ENCODE results near the gene GPRIN3.
"Not testable (repeated sequence)": the region's sequence is repeated elsewhere in the genome, so short reads cannot be mapped to it uniquely, and the experiment has no call there.

The GPRIN3 gene

DNA sequence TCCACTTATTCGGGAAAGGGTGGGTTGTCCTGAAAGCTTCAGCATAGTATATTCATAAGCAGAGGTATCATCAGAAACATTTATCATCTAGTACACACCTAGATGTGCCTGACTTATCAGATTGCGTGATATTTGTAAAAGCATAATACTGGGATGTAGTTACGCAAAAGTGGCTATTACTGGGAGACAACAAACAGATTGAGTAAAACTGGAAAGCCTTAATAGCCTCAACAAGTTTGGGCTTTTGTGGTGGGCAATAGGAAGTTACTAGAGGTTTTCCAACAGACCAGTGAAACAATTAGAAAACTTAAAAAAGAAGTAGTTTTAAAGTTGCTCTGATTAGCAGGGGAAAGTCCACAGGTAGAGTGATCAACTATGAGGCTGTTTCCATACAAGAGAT is 39.8 kb downstream of the GPRIN3 start:
- Histone ChIP-seq H3K4me3 (ENCODE audit: low read depth in 1 of 2, low read length in 2 of 2) (no peak overlapping the region), H3K9ac (ENCODE audit: low read depth in 1 of 2, low read length in 2 of 2) (no peak overlapping the region), H3K9me3 (ENCODE audit: control insufficient read depth in 1 of 2, low read length in 2 of 2) (no peaks in the 10 kb centered on the region), H3K27me3 (ENCODE audit: control insufficient read depth in 1 of 2, insufficient read depth in 2 of 2, low read length in 2 of 2) (no peaks in the 10 kb centered on the region), H3K4me1 (ENCODE audit: control insufficient read depth in 1 of 2, insufficient read depth in 2 of 2, low read length in 2 of 2) (peaks cover 0 to 3% of the 10 kb centered on the region in 2 donors), H3K27ac (ENCODE audit: low read depth, low read length) (no peak overlapping the region), H3K36me3 (ENCODE audit: control insufficient read depth in 1 of 2, insufficient read depth in 2 of 2, low read length in 2 of 2) (no peaks in the 10 kb centered on the region)

DNA sequence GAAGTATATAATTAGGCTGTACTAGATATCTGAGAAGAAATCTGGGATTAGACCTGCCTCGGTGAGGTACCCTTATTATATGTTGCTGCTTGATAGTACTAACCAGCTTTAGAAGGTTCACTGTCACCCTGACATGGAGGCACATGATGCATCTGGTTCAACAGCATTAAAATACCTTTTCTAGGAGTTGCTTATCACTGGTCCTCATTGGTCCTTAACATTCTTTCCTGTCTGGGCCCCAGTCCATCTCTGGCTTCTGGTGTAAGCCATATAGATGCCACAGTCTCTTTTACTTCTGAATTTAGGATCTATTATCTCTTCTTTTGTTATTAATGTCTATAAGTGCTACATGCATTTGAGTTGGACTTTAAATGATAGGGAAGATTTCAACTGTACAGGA is 40.2 kb downstream of the GPRIN3 start:
- H3K27ac ChIP-seq (ENCODE audit: low read depth, low read length), result no peak overlapping the region
- peaks cover 0 to 3% of the 10 kb centered on the region in 2 donors for H3K4me1 ChIP-seq (ENCODE audit: control insufficient read depth in 1 of 2, insufficient read depth in 2 of 2, low read length in 2 of 2)
- H3K36me3 ChIP-seq (ENCODE audit: control insufficient read depth in 1 of 2, insufficient read depth in 2 of 2, low read length in 2 of 2), result no peaks in the 10 kb centered on the region
- H3K9me3 ChIP-seq (ENCODE audit: control insufficient read depth in 1 of 2, low read length in 2 of 2), result no peaks in the 10 kb centered on the region
- no peak overlapping the region for H3K4me3 ChIP-seq (ENCODE audit: low read depth in 1 of 2, low read length in 2 of 2)
- H3K9ac ChIP-seq (ENCODE audit: low read depth in 1 of 2, low read length in 2 of 2), result no peak overlapping the region
- H3K27me3 ChIP-seq (ENCODE audit: control insufficient read depth in 1 of 2, insufficient read depth in 2 of 2, low read length in 2 of 2), result no peaks in the 10 kb centered on the region

- Histone ChIP-seq H3K36me3 (ENCODE audit: control insufficient read depth in 1 of 2, insufficient read depth in 2 of 2, low read length in 2 of 2) (no peaks in the 10 kb centered on the region), H3K4me1 (ENCODE audit: control insufficient read depth in 1 of 2, insufficient read depth in 2 of 2, low read length in 2 of 2) (peaks cover 0 to 3% of the 10 kb centered on the region in 2 donors), H3K4me3 (ENCODE audit: low read depth in 1 of 2, low read length in 2 of 2) (no peak overlapping the region), H3K27ac (ENCODE audit: low read depth, low read length) (no peak overlapping the region), H3K9ac (ENCODE audit: low read depth in 1 of 2, low read length in 2 of 2) (no peak overlapping the region), H3K27me3 (ENCODE audit: control insufficient read depth in 1 of 2, insufficient read depth in 2 of 2, low read length in 2 of 2) (no peaks in the 10 kb centered on the region), H3K9me3 (ENCODE audit: control insufficient read depth in 1 of 2, low read length in 2 of 2) (no peaks in the 10 kb centered on the region)
These were observed 41.5 kb downstream of the GPRIN3 start for GRCh38 chr4:89266128-89266527.

DNA sequence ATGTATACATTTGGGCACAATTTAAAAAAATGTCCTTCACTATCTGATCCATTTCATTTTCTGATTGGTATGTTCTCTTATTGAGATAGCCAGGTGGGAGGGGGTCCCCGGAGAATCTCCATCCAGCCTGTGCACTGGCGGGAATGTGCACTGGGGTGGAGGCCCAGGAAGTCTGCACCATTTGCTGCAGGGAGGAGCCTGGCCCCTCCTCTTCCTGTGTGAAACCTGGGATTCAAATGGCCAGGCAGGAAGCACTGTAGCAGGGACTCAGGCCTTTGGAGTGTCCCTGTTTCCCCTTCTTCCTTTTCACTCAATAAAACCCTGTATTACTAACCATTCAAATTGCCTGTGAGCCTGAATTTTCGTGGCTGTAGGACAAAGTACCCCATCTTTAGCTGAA is 44.3 kb downstream of the GPRIN3 start:
- no peaks in the 10 kb centered on the region for H3K9me3 ChIP-seq (ENCODE audit: control insufficient read depth in 1 of 2, low read length in 2 of 2)
- no peaks in the 10 kb centered on the region for H3K27me3 ChIP-seq (ENCODE audit: control insufficient read depth in 1 of 2, insufficient read depth in 2 of 2, low read length in 2 of 2)
- peaks cover 0 to 3% of the 10 kb centered on the region in 2 donors for H3K4me1 ChIP-seq (ENCODE audit: control insufficient read depth in 1 of 2, insufficient read depth in 2 of 2, low read length in 2 of 2)
- H3K4me3 ChIP-seq (ENCODE audit: low read depth in 1 of 2, low read length in 2 of 2), result no peak overlapping the region
- H3K36me3 ChIP-seq (ENCODE audit: control insufficient read depth in 1 of 2, insufficient read depth in 2 of 2, low read length in 2 of 2), result no peaks in the 10 kb centered on the region
- no peak overlapping the region for H3K27ac ChIP-seq (ENCODE audit: low read depth, low read length)
- no peak overlapping the region for H3K9ac ChIP-seq (ENCODE audit: low read depth in 1 of 2, low read length in 2 of 2)

DNA sequence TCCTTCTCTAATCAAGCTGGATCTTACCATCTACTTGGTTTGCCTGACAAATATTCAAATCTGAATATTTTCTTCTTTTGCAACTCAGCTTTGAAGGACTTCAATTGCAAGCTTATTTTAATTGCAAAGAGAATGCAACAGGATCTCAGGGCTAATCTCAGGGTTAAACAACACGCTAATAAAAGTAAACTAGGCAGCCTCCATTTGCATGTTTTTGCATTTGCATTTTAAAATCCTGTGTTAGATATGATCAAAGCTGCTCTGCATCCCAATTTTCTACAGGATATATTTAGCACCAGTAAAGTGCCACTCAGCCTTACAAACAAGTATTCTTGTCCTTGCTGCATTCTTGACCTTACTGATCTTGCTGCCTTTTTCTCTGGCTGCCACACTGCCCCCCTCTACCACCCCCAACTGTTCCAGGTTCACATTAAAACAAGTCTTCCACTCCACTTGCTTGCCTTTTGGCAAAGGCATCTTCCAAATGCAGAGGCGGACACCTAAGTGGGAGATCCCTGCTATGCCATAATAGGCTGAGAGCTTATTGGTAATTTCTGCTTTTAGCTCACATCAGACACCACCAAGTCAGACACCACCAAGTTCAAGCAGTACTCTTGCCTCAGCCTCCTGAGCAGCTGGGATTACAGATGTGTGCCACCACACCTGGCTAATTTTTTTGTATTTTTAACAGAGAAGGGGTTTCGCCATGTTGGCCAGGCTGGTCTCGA is 48.1 kb downstream of the GPRIN3 start:
- H3K9ac ChIP-seq (ENCODE audit: low read depth in 1 of 2, low read length in 2 of 2), result no peak overlapping the region
- peaks cover 0 to 25% of the 10 kb centered on the region in 2 donors for H3K4me1 ChIP-seq (ENCODE audit: control insufficient read depth in 1 of 2, insufficient read depth in 2 of 2, low read length in 2 of 2)
- no peaks in the 10 kb centered on the region for H3K36me3 ChIP-seq (ENCODE audit: control insufficient read depth in 1 of 2, insufficient read depth in 2 of 2, low read length in 2 of 2)
- H3K27me3 ChIP-seq (ENCODE audit: control insufficient read depth in 1 of 2, insufficient read depth in 2 of 2, low read length in 2 of 2), result no peaks in the 10 kb centered on the region
- H3K9me3 ChIP-seq (ENCODE audit: control insufficient read depth in 1 of 2, low read length in 2 of 2), result no peaks in the 10 kb centered on the region
- no peak overlapping the region for H3K27ac ChIP-seq (ENCODE audit: low read depth, low read length)
- H3K4me3 ChIP-seq (ENCODE audit: low read depth in 1 of 2, low read length in 2 of 2), result no peak overlapping the region

DNA sequence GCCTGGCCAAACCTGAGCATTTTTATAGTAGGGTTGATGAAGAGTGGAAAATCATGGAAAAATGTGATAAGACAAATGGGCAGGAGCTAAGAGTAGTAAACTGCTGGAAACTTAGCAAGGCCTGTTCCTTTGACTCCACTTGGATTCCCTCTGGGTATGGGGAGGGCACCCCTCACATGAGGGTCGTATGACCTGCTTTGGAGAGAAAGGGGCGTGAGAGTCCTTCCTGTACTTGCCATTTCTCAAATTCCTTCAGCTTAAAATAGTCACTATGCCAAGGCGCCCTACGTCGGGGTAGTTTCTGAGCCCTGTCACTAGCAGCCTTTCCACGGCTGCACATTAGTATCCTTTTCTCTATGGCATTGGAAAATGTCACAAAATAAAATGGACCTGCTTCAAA is 49.1 kb downstream of the GPRIN3 start:
- Histone ChIP-seq H3K9ac (ENCODE audit: low read depth in 1 of 2, low read length in 2 of 2) (no peak overlapping the region), H3K4me3 (ENCODE audit: low read depth in 1 of 2, low read length in 2 of 2) (no peak overlapping the region), H3K9me3 (ENCODE audit: control insufficient read depth in 1 of 2, low read length in 2 of 2) (no peaks in the 10 kb centered on the region), H3K36me3 (ENCODE audit: control insufficient read depth in 1 of 2, insufficient read depth in 2 of 2, low read length in 2 of 2) (no peaks in the 10 kb centered on the region), H3K27ac (ENCODE audit: low read depth, low read length) (no peak overlapping the region), H3K27me3 (ENCODE audit: control insufficient read depth in 1 of 2, insufficient read depth in 2 of 2, low read length in 2 of 2) (no peaks in the 10 kb centered on the region), H3K4me1 (ENCODE audit: control insufficient read depth in 1 of 2, insufficient read depth in 2 of 2, low read length in 2 of 2) (peaks cover 3 to 30% of the 10 kb centered on the region in 2 donors)

DNA sequence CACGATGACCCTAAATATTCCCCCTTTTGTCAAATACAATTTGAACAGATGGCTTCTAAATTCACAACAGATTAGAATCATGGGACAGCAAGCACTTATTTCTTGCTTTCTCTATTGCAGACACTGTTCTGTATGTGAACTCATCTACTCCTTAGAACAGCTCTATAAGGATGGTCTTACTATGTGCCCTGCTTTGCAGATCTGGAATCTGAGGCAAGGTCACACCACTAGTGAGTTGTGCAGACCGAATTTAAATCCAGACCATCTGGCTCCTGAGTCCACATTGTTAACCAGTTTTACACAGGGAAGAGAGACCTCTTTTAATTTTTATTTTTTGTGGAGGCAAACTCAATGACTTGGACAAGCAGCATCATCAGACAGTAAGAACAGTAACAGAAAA is 50.2 kb downstream of the GPRIN3 start:
- H3K9me3 ChIP-seq (ENCODE audit: control insufficient read depth in 1 of 2, low read length in 2 of 2), result no peaks in the 10 kb centered on the region
- no peak overlapping the region for H3K4me3 ChIP-seq (ENCODE audit: low read depth in 1 of 2, low read length in 2 of 2)

DNA sequence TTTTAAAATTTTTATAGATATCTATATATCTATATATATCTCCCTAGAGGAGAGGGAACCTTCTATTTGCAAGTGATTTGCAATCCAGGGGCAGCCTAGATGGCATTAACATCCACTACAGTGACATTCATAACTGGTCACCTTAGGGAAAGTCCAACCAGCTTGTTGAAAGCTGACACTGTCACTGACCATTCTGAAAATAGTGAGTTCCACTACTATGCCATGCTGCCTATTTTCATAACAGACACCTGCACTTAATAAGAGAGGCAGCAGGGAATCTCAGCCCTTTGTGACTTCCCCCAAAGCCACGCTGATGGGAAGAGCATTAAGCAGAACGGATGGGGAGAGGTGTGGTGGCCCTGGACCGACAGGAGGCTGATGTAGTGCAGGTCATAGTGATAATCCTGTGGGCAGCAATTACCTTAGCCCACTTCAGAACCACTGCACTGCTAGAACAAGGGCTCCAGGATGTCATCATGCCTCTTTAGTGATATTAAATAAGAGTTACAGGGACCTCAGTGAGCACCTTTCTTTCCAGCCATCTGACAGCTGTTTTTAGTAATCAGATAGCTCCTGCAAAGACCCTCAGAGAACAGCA is 51.3 kb downstream of the GPRIN3 start:
- Histone ChIP-seq H3K4me3 (ENCODE audit: low read depth in 1 of 2, low read length in 2 of 2) (no peak overlapping the region), H3K4me1 (ENCODE audit: control insufficient read depth in 1 of 2, insufficient read depth in 2 of 2, low read length in 2 of 2) (peaks cover 7 to 42% of the 10 kb centered on the region in 2 donors), H3K27me3 (ENCODE audit: control insufficient read depth in 1 of 2, insufficient read depth in 2 of 2, low read length in 2 of 2) (no peaks in the 10 kb centered on the region), H3K9ac (ENCODE audit: low read depth in 1 of 2, low read length in 2 of 2) (no peak overlapping the region), H3K36me3 (ENCODE audit: control insufficient read depth in 1 of 2, insufficient read depth in 2 of 2, low read length in 2 of 2) (no peaks in the 10 kb centered on the region), H3K9me3 (ENCODE audit: control insufficient read depth in 1 of 2, low read length in 2 of 2) (no peaks in the 10 kb centered on the region), H3K27ac (ENCODE audit: low read depth, low read length) (no peak overlapping the region)

More for the DNA sequence above, 50.2 kb downstream of the GPRIN3 start:
- Histone ChIP-seq H3K4me1 (ENCODE audit: control insufficient read depth in 1 of 2, insufficient read depth in 2 of 2, low read length in 2 of 2) (peaks cover 3 to 33% of the 10 kb centered on the region in 2 donors), H3K27me3 (ENCODE audit: control insufficient read depth in 1 of 2, insufficient read depth in 2 of 2, low read length in 2 of 2) (no peaks in the 10 kb centered on the region), H3K9ac (ENCODE audit: low read depth in 1 of 2, low read length in 2 of 2) (no peak overlapping the region), H3K27ac (ENCODE audit: low read depth, low read length) (no peak overlapping the region), H3K36me3 (ENCODE audit: control insufficient read depth in 1 of 2, insufficient read depth in 2 of 2, low read length in 2 of 2) (no peaks in the 10 kb centered on the region)

DNA sequence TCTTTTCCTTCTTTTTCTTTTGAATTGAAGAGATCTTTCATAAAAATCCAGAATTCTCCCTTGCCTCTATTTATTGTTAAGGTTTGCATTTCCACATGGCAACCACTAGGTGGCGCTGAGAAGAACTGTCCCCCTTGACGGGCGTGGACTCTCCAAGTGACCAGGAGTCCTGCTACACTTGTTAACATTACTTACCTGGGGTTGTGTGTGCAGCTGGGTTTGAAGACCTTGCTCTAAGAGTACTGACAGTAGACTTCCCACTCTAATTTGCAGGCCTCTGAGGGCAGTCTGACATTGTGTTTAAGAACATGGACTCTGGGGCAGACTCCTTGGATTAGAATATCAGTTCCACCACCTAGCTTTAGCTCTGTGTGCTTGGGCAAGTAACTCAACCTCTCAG is 52.8 kb downstream of the GPRIN3 start:
- Histone ChIP-seq H3K4me3 (ENCODE audit: low read depth in 1 of 2, low read length in 2 of 2) (no peak overlapping the region), H3K9me3 (ENCODE audit: control insufficient read depth in 1 of 2, low read length in 2 of 2) (no peaks in the 10 kb centered on the region), H3K27me3 (ENCODE audit: control insufficient read depth in 1 of 2, insufficient read depth in 2 of 2, low read length in 2 of 2) (no peaks in the 10 kb centered on the region), H3K27ac (ENCODE audit: low read depth, low read length) (no peak overlapping the region), H3K4me1 (ENCODE audit: control insufficient read depth in 1 of 2, insufficient read depth in 2 of 2, low read length in 2 of 2) (peaks cover 10 to 48% of the 10 kb centered on the region in 2 donors), H3K36me3 (ENCODE audit: control insufficient read depth in 1 of 2, insufficient read depth in 2 of 2, low read length in 2 of 2) (no peaks in the 10 kb centered on the region), H3K9ac (ENCODE audit: low read depth in 1 of 2, low read length in 2 of 2) (no peak overlapping the region)

GRCh38 chr4:89254347-89254746 is 53.3 kb downstream of the GPRIN3 start:
- not testable (repeated sequence) for H3K27me3 ChIP-seq (ENCODE audit: control insufficient read depth in 1 of 2, insufficient read depth in 2 of 2, low read length in 2 of 2); H3K9ac ChIP-seq (ENCODE audit: low read depth in 1 of 2, low read length in 2 of 2); H3K36me3 ChIP-seq (ENCODE audit: control insufficient read depth in 1 of 2, insufficient read depth in 2 of 2, low read length in 2 of 2); H3K9me3 ChIP-seq (ENCODE audit: control insufficient read depth in 1 of 2, low read length in 2 of 2)
- H3K27ac ChIP-seq (ENCODE audit: low read depth, low read length), result peak overlapping the region; percentile 22
- H3K4me1 ChIP-seq (ENCODE audit: control insufficient read depth in 1 of 2, insufficient read depth in 2 of 2, low read length in 2 of 2), result peaks cover 13 to 50% of the 10 kb centered on the region in 2 donors
- H3K4me3 ChIP-seq (ENCODE audit: low read depth in 1 of 2, low read length in 2 of 2), result peak overlapping the region in 1 of 2 donors; percentile 33
